ENCODE measurements around the gene DCLK1.

The DCLK1 gene

GRCh38 chr13:35838356-35838755 is 292.8 kb downstream of the DCLK1 start:
- TF ChIP-seq EZH2phosphoT487 (IDR thresholded peaks at IDR 0.05; ENCODE audit: borderline replicate concordance) (no peak), CTCF (conservative IDR thresholded peaks at IDR 0.05; ENCODE audit: low read length) (no peak)
- Histone ChIP-seq H3K27me3 (ENCODE audit: insufficient read depth, low read length, poor library complexity, severe bottlenecking) (no peaks in the 10 kb centered on the region), H3F3A (ENCODE audit: low read depth) (no peaks in the 10 kb centered on the region), H3K36me3 (ENCODE audit: insufficient read depth, low read length) (no peaks in the 10 kb centered on the region), H3K4me2 (ENCODE audit: low read depth, low read length, poor library complexity, severe bottlenecking) (no peak overlapping the region), H3K4me1 (ENCODE audit: insufficient read depth, low read length, poor library complexity, severe bottlenecking) (no peaks in the 10 kb centered on the region), H2AFZ (ENCODE audit: low read length) (no peak overlapping the region), H3K4me3 (ENCODE audit: low read length, poor library complexity, severe bottlenecking) (no peak overlapping the region), H3K9me3 (ENCODE audit: insufficient read depth, low read depth, low read length) (no peaks in the 10 kb centered on the region), H3K9me2 (replicated peaks; ENCODE audit: low read depth, low read length) (no peaks in the 10 kb centered on the region), H3K9ac (ENCODE audit: low read depth, low read length, poor library complexity, severe bottlenecking) (no peak overlapping the region), H4K20me1 (ENCODE audit: insufficient read depth, low read length, poor library complexity, severe bottlenecking) (no peaks in the 10 kb centered on the region), H3K79me2 (ENCODE audit: insufficient read depth, low read length) (no peaks in the 10 kb centered on the region)

- Histone ChIP-seq H3K4me1 (ENCODE audit: insufficient read depth, low read length, poor library complexity, severe bottlenecking) (no peaks in the 10 kb centered on the region), H2AFZ (ENCODE audit: low read length) (no peak overlapping the region), H3K9me2 (replicated peaks; ENCODE audit: low read depth, low read length) (no peaks in the 10 kb centered on the region), H3K9ac (ENCODE audit: low read depth, low read length, poor library complexity, severe bottlenecking) (no peak overlapping the region), H4K20me1 (ENCODE audit: insufficient read depth, low read length, poor library complexity, severe bottlenecking) (no peaks in the 10 kb centered on the region), H3K79me2 (ENCODE audit: insufficient read depth, low read length) (no peaks in the 10 kb centered on the region), H3K4me3 (ENCODE audit: low read length, poor library complexity, severe bottlenecking) (no peak overlapping the region), H3K4me2 (ENCODE audit: low read depth, low read length, poor library complexity, severe bottlenecking) (no peak overlapping the region), H3K36me3 (ENCODE audit: insufficient read depth, low read length) (no peaks in the 10 kb centered on the region), H3K9me3 (ENCODE audit: insufficient read depth, low read depth, low read length) (no peaks in the 10 kb centered on the region), H3K27me3 (ENCODE audit: insufficient read depth, low read length, poor library complexity, severe bottlenecking) (no peaks in the 10 kb centered on the region), H3F3A (ENCODE audit: low read depth) (no peaks in the 10 kb centered on the region)
- TF ChIP-seq EZH2phosphoT487 (IDR thresholded peaks at IDR 0.05; ENCODE audit: borderline replicate concordance) (no peak), CTCF (conservative IDR thresholded peaks at IDR 0.05; ENCODE audit: low read length) (no peak)
Observed at GRCh38 chr13:35836446-35836845, 294.7 kb downstream of the DCLK1 start.

GRCh38 chr13:35835989-35836388 is 295.2 kb downstream of the DCLK1 start:
- no peaks in the 10 kb centered on the region for H4K20me1 ChIP-seq (ENCODE audit: insufficient read depth, low read length, poor library complexity, severe bottlenecking)
- no peak overlapping the region for H3K4me2 ChIP-seq (ENCODE audit: low read depth, low read length, poor library complexity, severe bottlenecking)
- no peak for TF ChIP-seq CTCF (conservative IDR thresholded peaks at IDR 0.05; ENCODE audit: low read length)
- no peak for TF ChIP-seq EZH2phosphoT487 (IDR thresholded peaks at IDR 0.05; ENCODE audit: borderline replicate concordance)
- no peaks in the 10 kb centered on the region for H3K9me3 ChIP-seq (ENCODE audit: insufficient read depth, low read depth, low read length)
- no peak overlapping the region for H2AFZ ChIP-seq (ENCODE audit: low read length)
- H3F3A ChIP-seq (ENCODE audit: low read depth), result no peaks in the 10 kb centered on the region
- no peaks in the 10 kb centered on the region for H3K9me2 ChIP-seq (replicated peaks; ENCODE audit: low read depth, low read length)
- no peaks in the 10 kb centered on the region for H3K27me3 ChIP-seq (ENCODE audit: insufficient read depth, low read length, poor library complexity, severe bottlenecking)
- no peaks in the 10 kb centered on the region for H3K36me3 ChIP-seq (ENCODE audit: insufficient read depth, low read length)
- H3K4me1 ChIP-seq (ENCODE audit: insufficient read depth, low read length, poor library complexity, severe bottlenecking), result no peaks in the 10 kb centered on the region
- no peak overlapping the region for H3K4me3 ChIP-seq (ENCODE audit: low read length, poor library complexity, severe bottlenecking)
- H3K79me2 ChIP-seq (ENCODE audit: insufficient read depth, low read length), result no peaks in the 10 kb centered on the region
- no peak overlapping the region for H3K9ac ChIP-seq (ENCODE audit: low read depth, low read length, poor library complexity, severe bottlenecking)

All from Loucy (cell line).